Cerebellar nuclear complex (tissue), 1 donor: ENCODE data around the gene EPS8L2.

ENCODE experiments used
- DNase-seq, 2 experiments: peaks; one replicate each; lab custom pipeline; 2025; lab: John Stamatoyannopoulos, UW

The EPS8L2 gene

DNA sequence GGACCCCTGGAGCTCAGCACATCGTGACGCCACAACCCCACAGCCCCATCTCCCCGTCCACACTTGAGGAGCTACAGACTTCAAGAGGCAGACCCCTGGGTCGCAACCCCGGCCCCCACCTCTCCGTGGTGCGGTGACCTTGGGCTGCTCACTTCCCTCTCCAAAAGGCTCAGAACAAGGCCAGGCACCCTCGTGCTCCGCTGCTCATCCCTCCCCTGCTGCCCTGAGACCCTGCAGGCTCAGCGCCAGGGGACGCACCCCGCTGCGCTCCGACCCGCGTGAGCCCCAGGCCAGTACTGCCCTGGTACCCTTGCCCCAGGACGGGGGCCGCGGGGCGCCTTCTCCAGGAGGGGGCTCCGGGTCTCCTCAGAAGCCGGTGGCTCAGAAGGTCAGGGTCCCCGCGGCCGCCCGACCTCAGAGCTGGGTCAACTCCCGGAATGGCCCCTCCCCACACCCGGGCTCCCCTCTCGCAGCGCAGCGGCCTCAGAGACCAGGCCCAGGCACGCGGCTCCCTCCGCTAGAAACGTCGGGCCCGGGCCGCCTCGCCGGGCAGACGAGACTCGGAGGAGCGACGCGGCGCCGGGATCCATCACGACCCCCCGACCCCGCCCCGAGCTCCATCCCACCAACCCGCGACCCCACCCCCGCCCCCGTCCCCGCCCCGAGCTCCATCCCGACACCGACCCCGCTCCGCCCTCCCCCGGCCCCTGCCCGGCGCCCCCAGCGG is 70.7 kb downstream of the EPS8L2 start:
- DNase-seq: no peak
